CD4-positive, alpha-beta T cell treated with Interleukin-15 for 1 hour (primary cell): ENCODE data around the gene ACTR8.

Experiments used
- DNase-seq: peaks from one replicate; pipeline ENCODE4 v3.0.0-alpha.2; 2020

Gene ACTR8

GRCh38 chr3:53833700-53834099 is 48.3 kb downstream of the ACTR8 start:
- no peak for DNase-seq

GRCh38 chr3:53833053-53833645 is 48.8 kb downstream of the ACTR8 start:
- DNase-seq: no peak

DNA sequence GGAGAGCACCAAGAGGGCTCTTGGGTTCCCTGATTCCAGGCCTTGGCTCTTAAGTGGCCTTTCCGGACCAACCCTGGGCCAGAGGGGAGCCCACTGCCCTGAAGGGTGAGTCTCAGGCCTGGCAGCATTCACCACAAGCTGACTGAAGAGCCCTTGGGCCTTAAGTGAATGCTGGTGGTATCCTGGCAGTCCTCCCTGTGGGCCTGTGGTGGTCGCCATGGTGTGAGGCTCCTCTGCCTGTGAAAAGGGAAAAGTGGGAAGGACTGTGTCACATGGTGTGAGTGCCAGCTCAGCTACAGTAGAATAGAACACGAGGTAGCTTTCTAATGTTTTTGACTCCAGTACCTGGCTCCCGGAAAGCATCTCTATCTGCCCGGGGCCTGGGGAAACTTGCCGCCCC is 51.0 kb downstream of the ACTR8 start:
- DNase-seq: no peak

DNA sequence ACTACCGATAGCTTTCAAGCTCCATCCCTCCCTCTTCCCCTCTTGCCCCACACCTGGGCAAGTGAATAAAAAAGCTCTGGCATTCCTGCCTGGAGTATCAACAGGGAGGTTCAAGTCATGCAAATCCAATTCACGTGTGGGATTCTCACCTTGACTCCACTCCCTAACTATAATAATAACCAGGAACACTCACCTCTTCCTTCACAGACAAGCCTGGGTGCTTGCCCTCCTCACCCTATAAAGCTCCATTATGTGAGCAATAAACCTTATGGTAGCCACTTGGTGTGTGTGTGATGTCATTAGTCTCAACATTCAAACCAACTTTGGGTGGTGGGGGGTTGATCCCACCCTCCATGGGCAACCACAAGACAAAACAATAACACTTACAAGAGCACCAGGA is 52.3 kb downstream of the ACTR8 start:
- no peak for DNase-seq

GRCh38 chr3:53828581-53828980 is 53.4 kb downstream of the ACTR8 start:
- no peak for DNase-seq

DNA sequence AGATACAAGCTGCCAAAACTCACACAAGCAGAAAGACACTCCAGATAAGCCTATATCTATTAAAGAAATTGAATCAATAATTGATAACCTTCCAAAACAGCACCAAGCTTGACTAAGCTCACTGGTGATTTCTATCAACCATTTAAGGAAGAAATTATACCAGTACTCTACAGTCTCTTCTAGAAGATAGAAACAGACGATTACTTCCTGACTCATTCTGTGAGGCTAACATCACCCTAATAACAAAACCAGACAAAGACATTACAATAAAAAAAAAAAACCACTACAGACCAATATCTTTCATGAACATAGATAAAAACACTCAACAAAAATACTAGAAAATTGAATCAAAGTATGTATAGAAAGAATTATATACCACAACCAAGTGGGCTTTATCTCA is 55.9 kb downstream of the ACTR8 start:
- no peak for DNase-seq

- no peak for DNase-seq
Observed at GRCh38 chr3:53824795-53825194, 57.2 kb downstream of the ACTR8 start.

DNA sequence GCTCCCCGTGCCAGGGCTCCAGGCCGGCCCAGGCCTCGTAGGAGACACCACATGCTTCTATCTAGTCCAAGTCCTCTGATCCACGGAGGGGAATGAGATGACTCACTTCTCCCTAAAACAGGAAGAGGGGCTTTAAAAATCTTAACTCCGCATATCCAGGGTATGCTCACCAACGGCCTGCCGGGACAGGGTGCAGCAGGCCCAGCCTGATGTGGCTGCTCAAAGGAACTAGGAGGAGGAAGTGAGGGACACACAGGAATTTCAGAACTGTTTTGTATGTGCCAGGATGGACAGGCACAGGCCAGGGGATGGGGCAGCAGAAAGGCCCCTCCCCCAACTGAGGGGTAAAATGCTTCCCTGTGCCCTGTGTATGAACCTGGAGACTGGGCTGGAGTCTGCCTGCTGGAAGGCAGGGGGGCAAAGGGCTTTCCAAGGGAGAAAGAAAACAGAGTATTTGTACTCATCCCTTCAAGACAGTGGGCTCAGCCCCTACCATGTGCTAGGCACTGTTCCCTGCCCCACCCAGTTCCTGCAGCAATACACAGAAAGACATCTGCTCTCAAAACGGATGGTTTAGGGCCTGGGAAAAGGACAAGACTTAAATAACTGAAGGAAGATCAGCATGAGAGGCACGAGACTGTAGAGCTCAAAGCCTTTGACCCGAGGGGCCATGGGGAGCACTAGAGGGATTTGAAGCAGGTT is 57.8 kb downstream of the ACTR8 start:
- no peak for DNase-seq

GRCh38 chr3:53823026-53823955 is 58.7 kb downstream of the ACTR8 start:
- no peak for DNase-seq

GRCh38 chr3:53822331-53822741 is 59.6 kb downstream of the ACTR8 start:
- DNase-seq: no peak

DNA sequence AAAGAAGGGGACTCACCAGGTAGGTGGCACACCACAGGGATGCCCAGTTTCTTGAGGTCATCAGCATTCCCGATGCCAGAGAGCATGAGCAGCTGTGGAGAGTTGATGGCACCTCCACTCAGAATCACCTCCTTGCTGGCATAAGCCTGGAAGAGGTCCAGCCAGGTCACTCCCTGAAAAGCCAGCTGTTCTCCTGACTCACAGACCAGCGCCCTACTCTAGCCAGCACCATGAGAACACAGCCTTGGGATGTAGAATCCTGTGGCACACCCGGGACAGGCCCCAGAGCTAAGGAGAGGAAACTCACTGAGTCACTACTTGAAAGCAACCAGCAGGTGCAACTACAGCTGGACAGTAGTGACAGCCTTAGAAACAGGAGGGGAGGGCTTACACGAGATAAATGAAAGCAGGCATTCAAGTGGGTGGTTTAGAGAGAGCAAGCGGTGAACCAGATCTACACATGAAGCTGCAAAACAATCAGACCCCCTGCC is 60.3 kb downstream of the ACTR8 start:
- no peak for DNase-seq

- no peak for DNase-seq
Observed at GRCh38 chr3:53820756-53821580, 61.0 kb downstream of the ACTR8 start.

- DNase-seq: no peak
Observed at GRCh38 chr3:53820084-53820483, 61.9 kb downstream of the ACTR8 start.

- DNase-seq: no peak
Observed at GRCh38 chr3:53819163-53819868, 62.6 kb downstream of the ACTR8 start.

DNA sequence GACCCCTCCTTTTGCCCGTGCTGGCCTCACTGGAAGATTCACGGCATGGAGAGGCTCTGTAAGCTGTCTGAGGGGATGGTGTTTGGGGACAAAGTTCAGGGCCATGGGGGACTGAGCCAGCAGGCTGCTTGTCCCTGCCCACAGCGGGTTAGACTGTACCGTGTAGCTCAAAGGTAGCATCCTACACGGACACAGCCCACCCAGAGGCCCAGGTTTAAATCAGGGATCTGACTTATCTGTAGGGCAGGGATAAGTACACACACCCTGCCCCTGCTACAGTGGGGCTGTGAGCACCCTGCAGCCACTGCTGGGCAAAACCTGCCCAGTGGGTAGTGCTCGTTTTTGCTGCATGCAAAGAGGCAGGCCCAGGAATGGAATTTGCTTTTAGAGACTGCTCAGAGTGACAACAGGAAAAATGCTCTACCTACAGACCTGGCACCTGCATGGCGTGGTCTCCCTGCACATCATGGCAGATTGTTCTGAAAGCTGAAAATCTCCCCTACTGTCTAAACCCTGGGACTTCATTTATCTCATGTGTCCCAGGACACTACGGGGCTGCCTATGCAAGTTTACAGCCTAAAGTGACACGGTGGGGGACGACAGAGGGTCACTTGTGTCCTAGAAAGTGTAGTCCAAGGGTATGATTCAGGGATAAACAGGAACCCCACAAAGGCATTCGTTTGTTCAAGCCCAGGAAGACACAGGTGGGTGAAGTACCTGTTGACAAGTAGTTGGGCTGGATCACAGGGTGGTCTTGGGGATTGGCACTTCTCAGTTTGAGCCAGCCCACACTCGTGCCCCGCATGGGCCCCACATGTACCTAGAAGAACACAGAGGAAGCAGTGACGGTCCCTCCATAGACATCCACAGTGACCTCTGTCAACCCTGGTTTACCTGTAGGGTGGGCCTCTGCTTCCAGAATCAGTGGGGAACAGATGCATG is 63.5 kb downstream of the ACTR8 start:
- DNase-seq: no peak

DNA sequence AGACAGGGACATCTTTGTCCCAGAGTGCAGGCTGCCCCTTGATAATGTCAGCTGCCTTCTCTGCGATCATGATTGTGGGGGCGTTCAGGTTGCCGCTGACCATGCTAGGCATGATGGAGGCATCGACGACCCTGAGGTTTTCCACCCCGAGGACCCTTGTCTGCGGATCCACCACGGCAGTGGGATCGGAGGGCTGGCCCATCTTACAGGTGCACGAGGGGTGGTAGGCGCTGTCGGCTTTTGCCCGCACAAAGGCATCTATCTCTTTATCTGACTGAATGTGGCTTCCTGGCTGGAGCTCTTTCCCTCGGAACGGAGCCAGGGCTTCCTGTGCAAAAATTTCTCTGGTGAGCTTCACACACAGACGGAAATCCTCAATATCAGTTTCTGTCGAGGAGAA is 64.1 kb downstream of the ACTR8 start:
- DNase-seq: no peak

- DNase-seq: no peak
Observed at GRCh38 chr3:53817211-53817610, 64.7 kb downstream of the ACTR8 start.
